NCI-H2029 (cell line): Measurements from ENCODE around the gene NECTIN2.

Experiments used
- DNase-seq: peaks from one replicate; lab custom pipeline; 2025; lab: John Stamatoyannopoulos, UW

Gene NECTIN2

DNA sequence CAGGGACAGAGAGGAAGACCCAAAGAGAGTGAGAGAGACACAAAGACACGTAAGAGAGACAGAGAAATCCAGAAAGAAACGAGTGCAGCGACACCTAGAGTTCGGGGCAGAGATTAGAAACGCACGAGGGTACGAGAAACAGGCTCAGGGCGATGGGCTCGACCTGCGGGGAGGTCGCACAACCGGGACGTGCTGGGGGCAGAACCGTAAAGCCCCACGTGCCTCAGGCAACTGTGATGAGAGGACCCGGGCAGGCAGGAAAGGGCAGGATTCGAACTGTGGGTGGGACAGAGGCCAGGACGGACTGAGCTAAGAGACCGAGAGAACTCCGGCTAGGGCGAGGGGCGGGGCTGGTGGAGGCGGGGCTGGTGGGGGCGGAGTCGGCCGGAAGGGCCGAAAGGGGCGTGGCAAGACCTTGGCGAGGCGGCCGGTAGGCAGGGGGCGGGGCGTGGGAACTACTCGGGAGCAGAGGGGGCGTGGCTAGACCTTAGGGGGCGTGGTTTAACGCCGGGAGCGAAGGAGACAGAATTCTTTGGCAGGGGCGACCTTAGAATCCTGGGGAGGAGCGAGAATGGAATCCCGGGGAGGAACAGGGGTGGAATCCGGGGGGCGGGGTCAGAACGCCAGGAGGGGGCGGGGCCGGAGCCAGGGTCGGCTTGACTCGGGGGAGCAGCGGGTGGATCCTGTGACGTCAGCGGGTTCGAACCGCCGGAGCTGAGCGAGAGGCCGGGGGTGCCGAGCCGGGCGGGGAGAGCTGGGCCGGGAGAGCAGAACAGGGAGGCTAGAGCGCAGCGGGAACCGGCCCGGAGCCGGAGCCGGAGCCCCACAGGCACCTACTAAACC is at the start of gene NECTIN2:
TSS of gene NECTIN2 (plus strand) at position 686 of the 843 bp plus-strand sequence. CDS start 229 bp downstream, outside the sequence.
- peak; percentile 95 for DNase-seq

GRCh38 chr19:44796701-44797115 is 49.4 kb upstream of the NECTIN2 start:
- peak; percentile 92 for DNase-seq

- no peak for DNase-seq
Observed at GRCh38 chr19:44799627-44800346, 46.3 kb upstream of the NECTIN2 start.

GRCh38 chr19:44800461-44800860 is 45.6 kb upstream of the NECTIN2 start:
- DNase-seq: peak; percentile 56

- peak; percentile 71 for DNase-seq
Observed at GRCh38 chr19:44803442-44804428, 42.4 kb upstream of the NECTIN2 start.

GRCh38 chr19:44806291-44806690 is 39.8 kb upstream of the NECTIN2 start:
- no peak for DNase-seq

GRCh38 chr19:44807162-44807561 is 38.9 kb upstream of the NECTIN2 start:
- peak; percentile 96 for DNase-seq

GRCh38 chr19:44807652-44808462 is 38.2 kb upstream of the NECTIN2 start:
- no peak for DNase-seq

GRCh38 chr19:44808463-44809371 is 37.4 kb upstream of the NECTIN2 start, which contains the start of gene BCAM:
BCAM (plus strand) TSS chr19:44809103; CDS start chr19:44809125, 22 bp downstream.
- peak; percentile 67 for DNase-seq

- DNase-seq: no peak
Observed at GRCh38 chr19:44809577-44810233, 36.4 kb upstream of the NECTIN2 start.

DNA sequence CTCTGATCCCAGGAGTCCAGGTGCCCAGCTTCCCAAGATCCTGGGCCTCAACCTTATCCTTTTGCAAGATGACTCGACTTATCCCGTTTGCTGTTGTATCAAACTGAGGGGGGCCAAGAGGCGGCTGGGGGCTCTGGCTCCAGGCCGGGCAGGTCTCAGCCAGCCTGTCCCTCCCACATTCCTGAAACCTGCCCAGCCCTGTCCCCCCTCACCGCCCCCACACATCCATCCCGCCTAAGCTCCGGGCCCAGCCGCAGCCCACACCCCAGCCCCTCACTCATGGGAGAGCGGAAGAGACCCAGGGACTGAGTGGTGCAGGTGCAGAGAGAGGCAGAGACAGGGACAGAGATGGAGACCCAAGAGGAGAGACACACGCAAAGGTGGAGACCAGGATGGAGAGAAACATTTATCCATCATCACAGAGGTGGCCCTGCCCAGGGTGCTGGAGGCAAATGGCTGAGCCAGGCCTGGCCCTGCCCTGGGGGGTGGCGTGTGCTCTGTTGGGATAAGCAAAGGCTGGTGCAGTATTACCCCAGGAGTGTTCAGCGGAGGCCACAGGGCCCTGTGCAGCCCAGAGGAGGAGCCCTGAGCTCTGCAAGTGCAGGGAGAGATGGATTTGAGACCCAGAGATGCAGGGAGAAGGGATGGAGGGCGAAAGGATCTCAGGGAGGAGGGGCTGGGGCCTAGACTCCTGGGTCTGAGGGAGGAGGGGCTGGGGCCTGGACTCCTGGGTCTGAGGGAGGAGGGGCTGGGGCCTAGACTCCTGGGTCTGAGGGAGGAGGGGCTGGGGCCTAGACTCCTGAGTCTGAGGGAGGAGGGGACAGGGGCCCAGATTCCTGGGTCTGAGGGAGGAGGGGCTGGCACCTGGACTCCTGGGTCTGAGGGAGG is 35.6 kb upstream of the NECTIN2 start:
- DNase-seq: no peak

DNA sequence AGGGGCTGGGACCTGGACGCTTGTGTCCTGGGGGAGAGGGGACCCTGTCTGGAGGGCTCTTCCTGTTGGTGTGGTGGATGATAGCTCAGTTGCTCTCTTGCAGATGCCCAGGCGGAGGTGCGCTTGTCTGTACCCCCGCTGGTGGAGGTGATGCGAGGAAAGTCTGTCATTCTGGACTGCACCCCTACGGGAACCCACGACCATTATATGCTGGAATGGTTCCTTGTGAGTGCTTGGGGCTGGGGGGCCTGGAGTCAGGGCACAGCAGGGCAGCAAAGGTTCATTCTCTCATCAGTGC is 35.0 kb upstream of the NECTIN2 start:
- no peak for DNase-seq

DNA sequence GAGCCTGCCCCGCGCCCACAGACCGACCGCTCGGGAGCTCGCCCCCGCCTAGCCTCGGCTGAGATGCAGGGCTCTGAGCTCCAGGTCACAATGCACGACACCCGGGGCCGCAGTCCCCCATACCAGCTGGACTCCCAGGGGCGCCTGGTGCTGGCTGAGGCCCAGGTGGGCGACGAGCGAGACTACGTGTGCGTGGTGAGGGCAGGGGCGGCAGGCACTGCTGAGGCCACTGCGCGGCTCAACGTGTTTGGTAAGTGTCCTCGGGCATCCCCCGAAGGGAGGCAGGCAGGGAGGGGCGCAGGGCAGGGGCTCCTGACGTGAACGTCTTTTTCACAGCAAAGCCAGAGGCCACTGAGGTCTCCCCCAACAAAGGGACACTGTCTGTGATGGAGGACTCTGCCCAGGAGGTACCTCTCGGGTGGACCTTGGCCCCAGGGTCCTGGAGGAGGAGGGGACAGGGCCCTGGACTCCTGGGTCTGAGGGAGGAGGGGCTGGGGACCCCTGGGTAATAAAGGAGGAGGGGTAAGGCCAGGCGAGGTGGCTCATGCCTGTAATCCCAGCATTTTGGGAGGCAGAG is 33.9 kb upstream of the NECTIN2 start:
- no peak for DNase-seq

- DNase-seq: no peak
Observed at GRCh38 chr19:44813070-44813840, 32.8 kb upstream of the NECTIN2 start.

DNA sequence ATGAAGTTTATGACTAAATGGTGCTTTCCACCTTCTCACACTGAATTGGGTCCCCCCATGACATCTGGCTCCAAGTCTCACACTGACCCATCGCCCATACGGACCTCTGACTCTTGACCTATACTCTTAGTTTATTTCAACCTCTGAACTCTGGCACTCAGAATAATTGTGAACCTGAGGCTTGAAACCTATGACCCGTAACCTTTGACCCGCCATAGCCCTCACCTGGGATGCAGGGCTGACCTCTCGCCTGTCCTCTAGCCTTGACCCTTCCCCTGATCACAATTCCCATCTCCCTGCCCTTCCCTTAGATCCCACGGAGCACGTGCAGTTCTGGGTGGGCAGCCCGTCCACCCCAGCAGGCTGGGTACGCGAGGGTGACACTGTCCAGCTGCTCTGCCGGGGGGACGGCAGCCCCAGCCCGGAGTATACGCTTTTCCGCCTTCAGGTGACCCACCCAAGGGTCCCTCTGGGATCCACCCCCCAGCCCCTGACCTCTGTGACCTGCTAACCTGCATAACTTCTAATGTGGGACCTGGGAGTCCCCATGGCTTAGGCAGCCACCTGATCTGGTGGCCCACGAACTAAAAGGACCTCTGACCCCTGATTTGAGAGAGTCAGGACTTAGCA is 32.1 kb upstream of the NECTIN2 start:
- DNase-seq: no peak

GRCh38 chr19:44814517-44814916 is 31.6 kb upstream of the NECTIN2 start:
- DNase-seq: no peak

DNA sequence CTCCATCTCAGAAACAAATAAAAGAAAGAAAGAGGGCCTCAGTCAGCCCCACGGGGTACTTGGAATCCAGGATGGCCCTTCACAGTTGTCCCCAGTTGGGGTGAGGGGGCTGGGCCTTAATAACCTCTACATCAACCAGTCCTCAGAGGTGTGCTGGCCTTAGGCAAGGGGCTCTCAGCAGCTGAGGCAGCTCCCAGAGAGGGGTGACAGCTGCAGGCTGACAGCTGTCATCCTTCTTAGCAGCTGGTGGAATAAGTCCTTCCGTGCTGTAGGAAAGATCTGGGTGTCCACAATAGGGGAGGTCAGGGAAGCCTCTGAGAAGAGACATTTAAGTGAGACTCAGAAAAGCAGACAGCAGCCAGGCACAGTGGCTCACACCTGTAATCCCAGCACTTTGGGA is 29.8 kb upstream of the NECTIN2 start:
- no peak for DNase-seq
